Stimulated activated CD8-positive, alpha-beta memory T cell treated with anti-CD3 and anti-CD28 coated beads, Interleukin-12 subunit alpha, Interleukin-12 subunit beta, amount 100 ng/mL, for 4 hours (primary cell): ENCODE results near the gene CNTROB.
A peak's percentile ranks its signal among the peaks of the same experiment; 100 is the strongest.

Experiments
- DNase-seq: peaks from one replicate; pipeline ENCODE4 v3.0.0-alpha.2; 2020; ENCODE audit warnings: low read depth

CNTROB gene, protein sequence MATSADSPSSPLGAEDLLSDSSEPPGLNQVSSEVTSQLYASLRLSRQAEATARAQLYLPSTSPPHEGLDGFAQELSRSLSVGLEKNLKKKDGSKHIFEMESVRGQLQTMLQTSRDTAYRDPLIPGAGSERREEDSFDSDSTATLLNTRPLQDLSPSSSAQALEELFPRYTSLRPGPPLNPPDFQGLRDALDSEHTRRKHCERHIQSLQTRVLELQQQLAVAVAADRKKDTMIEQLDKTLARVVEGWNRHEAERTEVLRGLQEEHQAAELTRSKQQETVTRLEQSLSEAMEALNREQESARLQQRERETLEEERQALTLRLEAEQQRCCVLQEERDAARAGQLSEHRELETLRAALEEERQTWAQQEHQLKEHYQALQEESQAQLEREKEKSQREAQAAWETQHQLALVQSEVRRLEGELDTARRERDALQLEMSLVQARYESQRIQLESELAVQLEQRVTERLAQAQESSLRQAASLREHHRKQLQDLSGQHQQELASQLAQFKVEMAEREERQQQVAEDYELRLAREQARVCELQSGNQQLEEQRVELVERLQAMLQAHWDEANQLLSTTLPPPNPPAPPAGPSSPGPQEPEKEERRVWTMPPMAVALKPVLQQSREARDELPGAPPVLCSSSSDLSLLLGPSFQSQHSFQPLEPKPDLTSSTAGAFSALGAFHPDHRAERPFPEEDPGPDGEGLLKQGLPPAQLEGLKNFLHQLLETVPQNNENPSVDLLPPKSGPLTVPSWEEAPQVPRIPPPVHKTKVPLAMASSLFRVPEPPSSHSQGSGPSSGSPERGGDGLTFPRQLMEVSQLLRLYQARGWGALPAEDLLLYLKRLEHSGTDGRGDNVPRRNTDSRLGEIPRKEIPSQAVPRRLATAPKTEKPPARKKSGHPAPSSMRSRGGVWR

DNA sequence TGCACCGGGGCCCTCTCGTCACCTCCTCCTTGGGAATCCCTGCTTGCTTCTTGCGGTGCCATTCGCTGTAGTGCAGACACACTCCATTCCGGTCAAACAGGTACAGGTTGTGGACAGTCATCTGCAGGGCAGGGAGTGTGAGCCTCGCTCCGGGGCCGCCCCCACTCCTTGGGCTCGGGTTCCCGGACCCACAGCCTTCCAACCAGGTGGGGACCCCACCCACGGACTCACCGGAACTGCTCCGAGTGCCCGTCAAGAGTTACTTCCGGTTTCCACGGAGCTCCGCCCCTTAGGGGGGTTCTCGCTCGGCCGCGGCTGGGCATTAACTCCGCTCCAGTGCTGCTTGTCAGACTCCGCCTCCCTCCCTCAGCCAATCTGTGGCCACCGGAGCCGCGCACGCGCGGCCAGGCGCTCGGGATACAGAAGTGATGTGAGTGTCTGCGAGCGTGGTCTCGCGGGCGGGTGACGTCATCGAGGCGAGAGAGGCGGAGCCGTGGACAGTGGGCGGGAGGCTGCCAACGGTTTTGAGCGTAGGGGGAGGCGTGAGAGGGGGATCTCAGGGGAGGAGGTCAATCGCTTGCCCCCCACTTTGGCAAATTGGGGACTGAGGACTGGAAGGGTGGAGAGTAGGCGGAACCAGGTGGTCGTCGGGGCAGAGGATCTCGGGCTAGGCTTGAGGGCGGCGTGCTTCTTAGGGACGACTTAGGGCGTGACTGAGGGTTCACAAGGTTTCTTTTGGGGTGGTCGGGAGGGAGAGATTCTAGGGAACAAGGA is at the start of gene CNTROB, which contains the start of gene TRAPPC1:
Gene CNTROB (plus strand): TSS at position 498 of the 774 bp plus-strand sequence. CDS start 874 bp downstream, outside the sequence.
Gene TRAPPC1 (minus strand): TSS at position 238 of the 774 bp plus-strand sequence. CDS start 117 bp downstream, at position 121.
- DNase-seq = peak; percentile 99

GRCh38 chr17:7882629-7883028 is 49.4 kb upstream of the CNTROB start:
- no peak for DNase-seq

- no peak for DNase-seq
Measured at GRCh38 chr17:7883781-7884386, 48.1 kb upstream of the CNTROB start.

DNA sequence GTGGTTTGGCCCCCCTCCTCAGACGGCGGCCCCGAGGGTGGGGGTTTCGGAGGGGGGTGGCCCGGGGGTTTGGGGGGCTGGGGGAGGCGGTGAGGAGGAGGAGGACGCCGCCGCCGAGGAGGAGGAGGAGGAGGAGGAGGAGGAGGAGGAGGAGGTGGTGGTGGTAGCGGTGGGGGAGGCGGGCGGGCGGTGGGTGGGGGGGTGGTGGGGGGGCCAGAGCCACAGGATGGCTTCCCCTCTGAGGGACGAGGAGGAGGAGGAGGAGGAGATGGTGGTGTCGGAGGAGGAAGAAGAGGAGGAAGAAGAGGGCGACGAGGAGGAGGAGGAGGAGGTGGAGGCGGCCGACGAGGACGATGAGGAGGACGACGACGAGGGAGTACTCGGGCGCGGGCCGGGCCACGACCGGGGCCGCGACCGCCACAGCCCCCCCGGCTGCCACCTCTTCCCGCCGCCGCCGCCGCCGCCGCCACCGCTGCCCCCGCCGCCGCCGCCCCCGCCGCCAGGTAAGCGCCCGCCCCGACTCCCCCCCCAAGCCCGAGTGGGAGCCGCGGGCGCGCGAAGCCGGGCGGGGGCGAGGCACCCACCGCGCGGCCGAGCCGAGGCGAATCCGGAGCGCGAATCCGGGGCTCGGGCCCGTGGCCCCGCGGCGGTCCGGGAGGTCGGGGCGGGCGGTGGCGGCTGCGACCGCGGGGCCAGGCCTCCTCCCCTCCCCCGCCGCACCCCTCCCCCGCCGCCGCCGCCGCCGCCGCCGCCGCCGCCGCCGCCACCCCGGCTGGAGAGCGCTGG is 47.2 kb upstream of the CNTROB start:
- DNase-seq = peak; percentile 57

DNA sequence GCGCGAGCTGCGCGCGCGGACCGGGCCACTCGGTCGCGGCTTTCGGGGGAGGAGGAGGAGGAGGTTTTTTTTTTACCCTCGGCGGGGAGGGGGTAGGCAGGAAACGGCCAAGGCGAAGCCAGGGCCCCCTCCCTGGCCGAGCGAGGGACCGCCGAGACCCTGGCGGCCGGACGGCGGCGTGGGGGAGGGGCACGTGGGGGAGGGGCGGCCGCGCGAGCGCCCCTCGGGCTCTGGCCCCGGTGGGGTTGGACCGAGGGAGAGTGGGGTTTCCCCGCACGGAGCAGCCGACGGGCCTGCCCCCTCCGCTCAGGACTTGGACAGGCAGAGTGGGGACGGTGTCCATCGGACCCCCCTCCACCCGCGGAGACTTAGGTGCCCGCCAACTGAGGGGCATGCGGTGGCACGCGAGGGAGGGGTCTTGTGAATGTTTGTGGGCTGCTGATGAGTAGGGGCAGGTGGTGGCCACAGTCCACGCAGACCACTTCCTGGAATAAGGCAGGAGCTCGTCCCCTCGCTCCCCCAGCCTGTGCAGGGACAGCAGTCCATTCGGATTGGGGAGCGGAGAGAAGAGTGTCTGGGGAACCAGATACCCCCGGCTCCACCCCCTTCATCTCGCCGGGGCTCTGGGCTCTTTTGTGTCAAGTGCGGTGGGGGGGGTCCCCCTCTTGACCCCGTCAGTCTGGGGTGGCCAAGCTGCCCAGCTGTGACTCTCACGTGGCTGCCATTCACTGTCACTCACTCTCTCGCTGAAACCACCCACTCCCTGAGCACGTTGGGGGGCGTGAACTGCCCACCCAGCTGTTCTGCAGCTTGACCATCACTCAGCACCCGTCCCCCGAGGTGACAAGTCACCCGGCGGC is 46.4 kb upstream of the CNTROB start:
- DNase-seq = peak; percentile 42

DNA sequence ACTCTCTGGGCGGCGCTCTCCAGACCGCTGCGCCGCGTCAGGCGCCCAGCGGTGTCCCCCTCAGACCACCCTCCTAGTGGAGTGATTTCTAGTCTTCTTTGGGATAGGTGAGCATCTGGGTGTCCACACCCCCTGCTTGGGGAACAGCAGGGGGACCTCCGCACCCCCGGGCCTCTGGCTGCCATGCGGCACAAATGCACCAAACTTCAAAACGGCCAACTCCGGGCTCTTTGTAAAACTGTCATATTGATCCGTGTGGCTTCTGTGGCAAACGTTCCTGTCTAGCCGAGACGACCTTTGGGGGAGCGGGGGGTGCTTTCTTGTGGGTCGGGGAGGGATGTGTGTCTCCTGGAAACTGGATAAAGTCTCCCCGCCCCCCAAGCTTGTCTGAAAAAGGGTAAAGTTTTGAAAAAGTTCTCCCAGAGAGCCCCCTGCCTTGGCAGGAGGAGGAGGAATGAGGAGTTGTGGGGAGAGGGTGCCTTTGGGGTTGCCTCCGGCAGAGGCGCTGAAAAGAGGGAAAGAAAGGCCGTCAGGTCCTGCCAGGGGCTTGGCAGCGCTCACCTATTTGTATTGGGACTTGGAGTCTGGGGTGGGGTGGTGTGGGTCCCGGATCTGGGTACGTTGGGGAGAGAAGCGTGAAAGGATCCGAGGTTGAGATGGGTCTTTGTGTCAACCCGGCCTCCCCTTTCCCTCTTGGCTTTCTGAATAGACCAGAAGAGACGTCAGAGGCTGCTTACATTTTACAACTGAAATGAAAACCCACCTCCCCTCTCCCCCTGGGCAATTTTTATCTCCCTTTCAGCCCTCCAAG is 45.6 kb upstream of the CNTROB start:
- DNase-seq = no peak

DNA sequence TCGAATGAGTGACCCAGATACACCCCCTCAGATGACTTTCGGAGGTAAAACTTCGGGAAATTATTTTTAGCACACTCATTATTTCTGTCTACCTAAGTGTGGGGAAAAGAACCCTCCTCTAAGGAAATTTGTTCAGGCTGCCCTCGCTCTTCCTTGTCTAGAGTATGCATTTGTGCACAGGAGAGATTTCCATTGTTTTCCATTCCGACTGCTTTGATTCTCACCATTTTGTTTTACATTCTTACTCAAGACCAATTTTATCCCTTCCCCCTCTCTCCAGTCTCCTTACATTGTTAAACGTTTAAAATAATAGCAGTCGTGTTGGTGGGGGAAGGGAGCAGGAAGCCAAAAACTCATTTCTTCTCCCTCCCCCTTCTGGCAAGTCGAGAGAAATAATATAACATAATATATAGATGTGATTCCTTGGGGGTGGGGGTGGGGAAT is 44.9 kb upstream of the CNTROB start:
- DNase-seq = no peak

DNA sequence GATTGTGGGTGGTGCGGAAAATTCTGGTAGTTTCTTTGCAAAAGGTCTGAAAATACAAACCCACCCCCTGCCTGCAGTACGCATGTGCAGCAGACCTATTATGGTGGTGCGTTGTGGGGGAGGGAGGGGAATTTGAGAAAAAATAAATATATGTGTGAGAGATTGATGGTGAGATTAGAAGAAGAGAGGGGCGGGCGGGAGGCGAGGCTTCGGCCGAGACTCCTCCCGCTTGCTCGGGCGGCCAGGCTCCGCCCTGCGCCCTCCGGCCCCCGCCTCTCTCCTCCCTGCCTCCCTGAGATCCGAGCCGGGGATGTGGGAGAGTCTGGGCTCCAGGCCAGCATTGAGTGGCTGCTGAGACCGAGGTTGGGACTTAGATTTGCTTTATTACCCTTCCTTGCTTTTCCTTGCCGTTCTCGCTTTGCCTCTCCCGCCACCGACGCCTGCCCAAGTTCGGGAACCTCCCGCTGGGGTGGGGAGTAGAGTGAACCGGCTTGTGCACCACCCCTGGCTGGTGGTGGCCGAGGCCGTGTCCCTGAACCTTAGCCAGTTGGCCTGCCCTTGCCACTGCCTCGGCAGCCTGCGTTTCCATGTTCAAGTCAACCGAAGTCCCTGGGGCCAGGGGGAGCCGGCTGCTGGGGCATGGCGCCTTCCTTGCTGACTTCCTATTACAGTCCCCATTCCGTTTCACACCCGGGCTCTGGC is 44.4 kb upstream of the CNTROB start:
- peak; percentile 80 for DNase-seq

DNA sequence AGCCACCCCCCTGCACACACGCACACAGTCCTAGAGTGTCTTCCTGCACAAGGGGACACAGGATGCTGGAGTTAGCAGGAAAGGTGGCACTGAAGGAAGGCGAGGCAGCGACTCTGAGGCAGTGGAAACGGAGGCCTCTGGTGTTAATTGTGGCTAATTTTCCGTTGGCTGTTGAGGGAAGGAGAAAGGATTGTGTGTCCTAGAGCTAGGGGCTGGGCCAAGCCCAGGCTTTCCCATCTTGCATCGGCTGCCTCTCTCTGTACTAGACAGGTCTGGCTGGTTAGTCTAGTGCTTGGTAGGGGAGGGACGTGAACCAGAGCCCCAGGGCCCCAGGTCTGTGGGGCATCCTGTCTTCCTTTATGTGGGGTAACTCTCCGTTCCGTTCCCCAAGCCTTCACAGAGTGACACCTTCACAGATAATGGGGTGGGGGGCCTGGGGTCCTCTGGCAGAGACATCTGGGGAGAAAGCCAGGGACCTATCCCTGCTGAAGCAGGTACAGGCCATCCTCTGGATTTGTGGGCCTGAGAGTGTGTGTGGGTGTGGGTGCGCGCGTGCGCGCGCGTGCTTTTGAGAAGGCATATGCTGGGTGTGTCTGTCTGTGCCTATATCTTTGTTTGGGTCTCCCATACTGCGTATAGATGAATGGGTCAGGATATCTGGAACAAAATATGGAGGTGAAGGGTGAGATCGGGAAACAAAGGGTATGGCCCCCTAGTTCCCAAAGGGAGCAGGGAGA is 43.7 kb upstream of the CNTROB start, which contains the start of gene CHD3:
Gene CHD3 (plus strand): TSS at position 606 of the 737 bp plus-strand sequence. CDS start 212 bp downstream, outside the sequence.
- DNase-seq = peak; percentile 18

DNA sequence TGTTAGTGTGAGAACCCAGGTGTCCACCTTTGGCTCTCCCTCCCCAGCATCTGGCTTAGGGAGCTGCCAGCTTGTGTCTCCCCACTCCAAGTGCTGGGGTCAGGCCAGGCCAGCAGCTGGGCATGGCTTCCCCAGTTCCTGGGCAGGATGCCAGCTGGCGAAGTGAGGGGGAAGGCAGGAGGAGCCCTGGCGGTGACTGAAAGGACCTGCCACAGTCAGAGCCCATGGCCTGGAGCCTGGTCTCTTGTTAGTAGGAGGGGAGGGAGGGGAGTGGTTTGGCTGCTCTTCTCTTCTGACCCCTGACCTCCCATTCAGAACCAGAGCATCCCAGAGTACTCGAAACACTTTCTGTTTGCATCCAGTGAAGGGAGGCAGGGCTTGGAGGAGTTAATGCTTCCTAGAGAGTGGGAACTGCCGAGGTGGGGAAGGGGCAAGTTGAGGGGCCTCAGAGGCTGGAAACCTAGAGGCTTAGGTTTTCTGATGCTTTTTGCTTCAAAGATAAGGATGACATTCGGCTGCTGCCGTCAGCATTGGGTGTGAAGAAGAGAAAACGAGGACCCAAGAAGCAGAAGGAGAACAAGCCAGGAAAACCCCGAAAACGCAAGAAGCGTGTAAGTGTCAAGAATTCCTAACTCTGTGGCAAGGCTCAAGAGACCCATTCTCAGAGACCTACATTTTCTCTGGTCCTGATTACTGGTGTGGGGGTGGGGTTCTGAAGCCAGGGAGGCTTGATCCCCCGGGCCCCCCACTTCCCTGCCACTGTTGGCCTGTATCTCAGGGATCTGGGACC is 42.6 kb upstream of the CNTROB start:
- no peak for DNase-seq

DNA sequence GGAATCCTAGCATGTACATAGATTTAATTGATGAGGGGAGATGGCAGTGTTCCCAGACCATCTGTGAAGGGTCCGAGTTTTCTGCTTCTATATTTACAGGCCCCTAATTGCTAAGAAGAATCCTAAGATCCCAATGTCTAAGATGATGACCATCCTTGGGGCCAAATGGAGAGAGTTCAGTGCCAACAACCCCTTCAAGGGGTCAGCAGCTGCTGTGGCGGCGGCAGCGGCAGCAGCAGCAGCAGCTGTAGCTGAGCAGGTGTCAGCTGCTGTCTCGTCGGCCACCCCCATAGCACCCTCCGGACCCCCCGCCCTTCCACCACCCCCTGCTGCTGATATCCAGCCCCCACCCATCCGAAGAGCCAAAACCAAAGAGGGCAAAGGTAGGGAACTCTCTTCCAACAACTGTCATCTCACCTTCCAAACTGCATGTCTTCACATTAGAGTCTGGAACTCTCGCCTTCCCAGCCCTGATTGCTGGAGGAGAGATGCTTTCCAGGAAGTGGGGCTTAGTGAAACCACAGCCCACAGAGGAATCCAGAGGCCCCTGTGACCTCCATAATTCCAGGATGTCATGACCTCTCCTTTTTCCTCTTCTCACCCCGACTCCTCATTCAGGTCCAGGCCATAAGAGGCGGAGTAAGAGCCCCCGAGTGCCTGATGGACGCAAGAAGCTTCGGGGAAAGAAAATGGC is 38.7 kb upstream of the CNTROB start:
- no peak for DNase-seq

- DNase-seq = no peak
Measured at GRCh38 chr17:7894226-7894625, 37.8 kb upstream of the CNTROB start.

DNA sequence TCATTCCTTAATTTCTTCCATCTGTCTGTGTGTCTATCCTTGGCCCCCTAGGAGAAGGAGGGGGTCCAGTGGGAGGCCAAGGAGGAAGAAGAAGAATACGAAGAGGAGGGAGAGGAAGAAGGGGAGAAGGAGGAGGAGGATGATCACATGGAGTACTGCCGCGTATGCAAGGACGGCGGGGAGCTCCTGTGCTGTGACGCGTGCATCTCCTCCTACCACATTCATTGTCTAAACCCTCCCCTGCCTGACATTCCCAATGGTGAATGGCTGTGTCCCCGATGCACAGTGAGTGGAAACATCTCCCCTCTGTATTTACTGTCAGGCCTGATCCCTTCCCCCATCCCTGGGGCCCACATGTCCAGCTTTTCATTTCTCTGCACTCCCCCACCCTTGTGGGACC is 37.1 kb upstream of the CNTROB start:
- no peak for DNase-seq

GRCh38 chr17:7897090-7897489 is 34.9 kb upstream of the CNTROB start:
- DNase-seq = no peak

DNA sequence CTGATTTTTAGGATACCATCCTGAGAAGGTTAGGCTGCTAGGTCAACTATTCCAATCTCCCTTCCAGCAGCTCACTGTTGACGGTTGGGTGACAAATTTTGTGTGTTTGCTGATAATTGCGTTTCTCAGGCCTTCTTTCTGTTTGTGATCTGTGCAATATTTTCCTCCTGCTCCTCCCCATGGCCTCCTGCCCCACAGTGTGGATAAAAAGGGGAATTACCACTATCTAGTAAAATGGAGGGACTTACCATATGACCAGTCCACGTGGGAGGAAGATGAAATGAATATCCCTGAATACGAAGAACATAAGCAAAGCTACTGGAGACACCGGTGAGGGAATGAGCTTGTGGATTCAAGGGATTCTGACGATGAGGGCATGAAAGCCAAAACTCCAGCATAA is 34.2 kb upstream of the CNTROB start:
- no peak for DNase-seq
